LoVo (cell line): ENCODE results near the gene ATG10.
"Not testable (repeated sequence)": the region's sequence is repeated elsewhere in the genome, so short reads cannot be mapped to it uniquely, and the experiment has no call there.

Experiments used
- DNase-seq: peaks from one replicate; pipeline ENCODE4 v3.0.0-alpha.2; 2016; ENCODE audit warnings: low spot score

The ATG10 gene

DNA sequence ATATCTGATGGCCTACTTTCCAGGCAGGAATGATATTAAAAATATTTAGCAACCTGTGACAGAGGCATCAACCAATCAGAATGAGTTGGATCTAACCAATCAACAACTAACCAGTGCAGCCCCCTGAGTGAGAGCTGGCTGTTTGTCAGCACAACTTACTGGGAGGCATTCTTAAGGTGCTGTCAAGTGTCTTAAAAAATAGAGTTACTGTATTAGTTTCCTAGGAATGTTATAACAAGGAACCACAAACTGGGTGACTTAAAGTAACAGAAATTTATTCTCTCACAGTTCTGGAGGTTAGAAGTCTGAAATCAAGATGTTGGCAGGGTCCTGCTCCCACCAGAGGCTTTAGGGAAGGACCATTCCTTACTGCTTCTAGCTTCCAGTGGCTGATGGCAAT is 85.2 kb downstream of the ATG10 start:
- DNase-seq, result no peak

- DNase-seq, result no peak
Measured at GRCh38 chr5:82058710-82059109, 86.9 kb downstream of the ATG10 start.

DNA sequence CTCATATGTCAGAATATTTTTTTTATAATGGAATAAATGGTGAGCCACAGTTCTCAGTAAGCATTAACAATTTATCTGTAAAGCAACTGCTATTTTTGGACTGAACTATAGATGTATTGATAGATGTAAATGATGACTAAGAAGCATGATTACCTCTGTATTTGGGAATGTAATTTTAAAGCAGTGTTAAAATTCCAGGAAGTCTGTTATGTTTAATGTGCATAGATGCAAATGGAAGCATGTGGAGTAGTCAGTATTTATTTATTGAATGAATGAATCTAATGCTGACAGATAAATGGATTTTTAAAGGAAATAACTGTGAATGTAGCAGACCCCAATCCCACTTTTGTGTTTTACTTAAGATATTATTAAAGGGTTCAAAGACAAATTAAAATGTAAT is 95.0 kb downstream of the ATG10 start:
- DNase-seq, result no peak

DNA sequence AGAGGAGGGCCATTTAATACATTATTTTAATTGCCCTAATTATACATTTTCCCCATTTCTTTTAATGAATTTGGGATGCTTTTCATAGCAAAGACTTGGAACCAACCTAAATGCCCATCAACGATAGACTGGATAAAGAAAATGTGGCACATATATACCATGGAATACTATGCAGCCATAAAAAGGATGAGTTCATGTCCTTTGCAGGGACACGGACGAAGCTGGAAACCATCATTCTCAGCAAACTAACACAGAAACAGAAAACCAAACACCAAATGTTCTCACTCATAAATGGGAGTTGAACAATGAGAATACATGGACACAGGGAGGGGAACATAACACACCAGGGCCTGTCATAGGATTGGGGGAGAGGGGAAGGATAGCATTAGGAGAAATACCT is 96.2 kb downstream of the ATG10 start:
- not testable (repeated sequence) for DNase-seq

DNA sequence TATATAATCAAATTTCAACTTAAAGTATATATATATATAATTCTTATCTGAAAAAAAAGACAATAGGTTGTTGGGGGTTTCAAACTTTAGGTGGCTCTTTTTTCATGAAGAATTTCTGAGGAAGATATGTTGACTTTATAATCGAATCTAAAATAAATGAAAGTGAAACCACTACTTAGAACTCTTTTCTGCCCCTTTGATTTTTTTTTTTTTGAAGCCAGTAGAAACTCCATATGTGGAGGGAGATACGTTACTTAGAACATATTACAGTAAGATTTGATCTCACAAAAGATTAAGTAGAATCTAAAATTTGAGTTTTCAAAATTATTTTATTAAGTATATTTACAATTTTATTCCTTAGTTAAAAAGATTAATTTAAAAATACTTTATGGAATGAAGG is 96.9 kb downstream of the ATG10 start:
- no peak for DNase-seq

- DNase-seq, result no peak
Measured at GRCh38 chr5:82072138-82072537, 100.3 kb downstream of the ATG10 start.

GRCh38 chr5:82073179-82073578 is 101.4 kb downstream of the ATG10 start:
- DNase-seq, result no peak

- DNase-seq, result no peak
Measured at GRCh38 chr5:82074950-82075349, 103.1 kb downstream of the ATG10 start.

DNA sequence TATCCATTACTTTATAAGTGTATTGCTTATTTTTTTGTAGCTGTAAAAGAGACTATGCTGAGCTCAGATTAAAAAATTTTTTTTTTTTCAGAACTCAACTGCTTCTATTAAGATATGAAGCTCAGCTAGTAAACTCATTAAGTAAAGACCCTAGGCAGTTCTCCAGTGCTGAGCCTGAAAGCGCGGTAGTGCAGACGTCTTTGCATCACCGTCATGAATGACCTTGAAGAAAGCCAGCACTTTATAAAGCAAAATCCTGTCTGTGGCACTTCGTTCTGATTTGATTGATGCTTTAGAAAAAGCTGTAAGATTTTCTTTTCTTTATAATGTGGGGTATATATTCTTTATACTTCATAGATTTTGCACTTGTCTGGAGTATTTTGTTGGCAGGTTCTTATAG is 105.7 kb downstream of the ATG10 start:
- no peak for DNase-seq

DNA sequence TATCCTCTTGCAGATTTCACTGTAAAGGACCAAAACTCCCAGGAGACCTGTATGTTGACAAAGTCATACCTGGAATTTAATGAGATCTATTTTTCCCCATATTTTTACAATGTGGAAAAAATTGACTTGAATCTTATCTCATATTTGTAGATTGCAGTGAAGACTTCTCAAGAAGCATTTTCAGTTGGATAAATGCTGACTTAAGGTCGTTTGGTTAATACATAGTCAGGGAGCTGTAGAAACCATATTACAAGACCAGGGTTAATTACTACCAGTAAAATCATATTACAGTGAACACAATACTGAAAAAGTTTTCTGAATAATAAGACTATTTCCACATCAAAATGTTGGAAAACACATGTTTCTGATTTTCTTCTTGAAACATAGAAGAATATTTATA is 119.8 kb downstream of the ATG10 start:
- DNase-seq, result no peak

- no peak for DNase-seq
Measured at GRCh38 chr5:82095536-82095935, 123.7 kb downstream of the ATG10 start.

DNA sequence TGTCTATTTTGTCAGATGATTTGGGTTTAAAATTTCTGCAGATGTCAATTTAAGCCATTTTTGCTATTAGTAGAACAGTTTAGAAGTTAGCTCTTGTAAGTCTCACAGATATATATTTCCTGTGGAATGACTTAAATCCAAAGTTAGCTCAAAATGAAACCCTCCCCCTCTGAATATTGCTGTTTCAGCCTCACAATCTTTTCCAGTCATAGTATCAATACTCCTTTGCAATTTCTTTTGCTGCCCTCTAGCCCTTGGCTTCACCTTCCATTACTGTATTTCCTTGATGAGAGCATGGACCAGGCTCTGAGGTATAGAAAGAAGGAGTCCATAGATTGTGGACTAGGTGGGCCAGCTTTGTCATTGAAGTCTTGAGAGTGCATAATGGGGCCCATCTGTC is 124.4 kb downstream of the ATG10 start:
- no peak for DNase-seq

GRCh38 chr5:82100303-82101077 is 128.7 kb downstream of the ATG10 start:
- no peak for DNase-seq

GRCh38 chr5:82104872-82105271 is 133.0 kb downstream of the ATG10 start:
- no peak for DNase-seq

- no peak for DNase-seq
Measured at GRCh38 chr5:82105457-82105856, 133.6 kb downstream of the ATG10 start.

DNA sequence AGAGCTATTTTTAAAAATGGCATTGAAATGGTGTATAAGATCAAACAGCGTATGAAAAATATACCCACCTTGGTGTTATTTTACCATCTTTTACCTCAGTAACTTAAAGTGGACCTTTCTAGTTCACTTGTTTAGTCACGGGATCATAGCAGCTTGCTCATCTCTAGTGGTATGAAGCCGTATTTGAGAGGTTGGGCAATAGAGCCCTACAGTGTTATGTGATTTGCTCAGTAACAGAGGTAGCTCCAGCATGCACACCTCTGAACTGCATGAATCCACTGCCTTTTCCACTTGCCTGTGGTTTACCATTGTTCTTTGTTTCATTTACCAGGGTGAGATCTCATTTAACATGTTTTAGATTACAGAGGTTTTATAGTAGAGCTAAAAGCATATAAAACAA is 134.4 kb downstream of the ATG10 start:
- DNase-seq, result no peak

DNA sequence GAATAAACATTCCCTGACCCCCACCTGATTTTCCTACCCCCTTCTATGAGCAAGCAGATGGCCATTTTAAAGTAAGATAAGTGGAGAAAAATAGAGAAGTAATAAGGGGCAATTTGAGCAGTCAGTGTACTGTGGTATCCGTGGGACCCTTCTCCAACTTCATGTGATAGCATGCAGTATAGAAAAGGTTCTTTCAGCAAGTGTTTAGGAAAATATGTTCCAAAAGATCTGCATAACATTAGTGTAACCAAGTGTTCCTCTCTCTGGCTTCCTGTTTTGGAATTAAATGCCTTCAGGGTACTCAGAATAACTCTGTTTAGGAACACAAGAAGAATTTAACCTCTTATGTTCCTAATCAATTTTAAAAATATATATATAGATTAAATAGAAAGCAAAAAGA is 134.9 kb downstream of the ATG10 start:
- no peak for DNase-seq

DNA sequence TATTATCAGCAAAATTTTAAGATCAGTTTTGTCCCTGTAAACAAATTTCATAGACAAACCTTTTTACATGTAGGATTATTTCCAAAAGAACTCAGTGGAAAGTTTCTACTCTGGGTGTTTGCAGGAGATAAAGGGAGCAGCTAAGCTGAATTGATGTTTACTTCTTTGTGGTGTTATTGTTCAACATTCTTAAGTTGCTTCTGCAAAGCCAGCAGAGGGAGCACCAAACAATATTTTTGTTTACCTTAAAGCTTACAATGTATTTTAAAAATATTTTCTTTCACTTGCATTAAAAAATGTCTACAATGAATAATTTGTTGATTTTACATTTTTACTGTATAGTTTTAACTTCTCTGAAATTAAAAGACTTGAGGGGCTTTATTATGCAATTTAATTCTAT is 135.4 kb downstream of the ATG10 start:
- DNase-seq, result peak; percentile 17

DNA sequence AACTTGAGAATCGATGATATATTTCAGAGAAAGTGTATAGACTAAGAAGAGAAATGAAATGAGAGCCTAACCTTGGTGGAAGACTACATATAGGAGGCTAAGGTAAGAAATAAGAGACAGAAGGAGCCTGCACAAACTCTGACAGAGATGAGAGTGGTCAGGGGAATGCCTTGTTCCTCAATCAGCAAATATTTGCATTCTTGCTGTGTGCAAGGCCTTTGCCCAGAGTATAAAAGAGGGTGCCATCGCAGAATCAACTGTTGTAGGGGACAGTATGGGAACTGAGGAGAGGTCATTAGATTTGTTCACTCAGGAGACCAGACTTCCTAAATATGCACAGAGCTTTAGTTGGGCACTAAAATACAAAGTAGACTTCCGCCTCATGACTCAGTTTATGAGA is 137.2 kb downstream of the ATG10 start:
- DNase-seq, result no peak

- not testable (repeated sequence) for DNase-seq
Measured at GRCh38 chr5:82109915-82110314, 138.1 kb downstream of the ATG10 start.

DNA sequence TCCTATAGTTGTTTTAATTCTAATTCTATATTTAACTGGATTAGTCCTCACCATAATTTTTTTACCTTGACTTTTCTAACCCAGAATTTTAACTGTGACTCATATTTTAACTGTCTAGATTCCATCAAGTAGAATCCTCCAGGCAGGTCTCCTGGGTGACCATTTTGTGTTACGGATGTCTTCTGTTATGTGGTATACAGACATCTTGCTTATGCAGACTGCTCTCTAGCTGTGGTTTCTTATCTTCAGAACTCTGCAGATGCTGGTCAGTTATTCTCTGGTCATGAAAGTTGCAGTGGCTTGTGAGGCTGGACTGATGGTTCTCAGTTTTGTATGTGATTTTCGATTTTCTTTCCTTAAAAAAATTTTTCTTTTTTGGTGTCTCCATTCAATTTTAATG is 139.4 kb downstream of the ATG10 start:
- no peak for DNase-seq

DNA sequence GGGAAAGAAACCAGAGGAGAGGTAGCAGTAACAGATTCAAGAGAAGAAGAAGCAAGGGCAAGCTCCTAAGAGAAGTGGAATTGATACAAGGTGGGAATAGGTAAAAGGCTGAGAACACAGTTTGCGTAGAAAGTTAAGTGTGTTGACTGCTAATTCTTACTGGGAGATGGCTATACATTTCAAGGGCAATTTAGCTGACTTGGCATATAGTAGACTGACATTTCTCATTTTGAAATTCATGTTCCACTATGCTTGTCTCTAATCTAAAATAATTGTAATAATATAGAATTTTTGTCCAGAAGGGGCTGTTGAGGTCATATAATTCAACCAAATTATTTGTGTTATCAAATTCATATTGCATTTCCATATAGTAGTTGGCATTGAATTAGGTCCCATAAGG is 144.0 kb downstream of the ATG10 start:
- no peak for DNase-seq

- DNase-seq, result no peak
Measured at GRCh38 chr5:82119889-82120288, 148.1 kb downstream of the ATG10 start.

GRCh38 chr5:82129723-82130285 is 158.0 kb downstream of the ATG10 start:
- no peak for DNase-seq
